ENCODE results near the gene ZNF524.

Gene ZNF524

GRCh38 chr19:55624109-55625003 is 24.3 kb downstream of the ZNF524 start, which contains the start of gene ZNF784:
Gene ZNF784, minus strand, starts transcription at chr19:55624566. Its CDS starts 5 bp downstream, at chr19:55624561.
- TF ChIP-seq SIN3A (IDR thresholded peaks at IDR 0.05; ENCODE audit: borderline replicate concordance, insufficient read depth, low read length) (no peak), REST (IDR thresholded peaks at IDR 0.05; ENCODE audit: insufficient read depth in 1 of 2, low read depth in 2 of 2, low read length in 2 of 2) (no peak), FOXP2 (optimal IDR thresholded peaks at IDR 0.05; ENCODE audit: borderline replicate concordance, extremely low read depth, extremely low read length, insufficient read depth) (no peak), POLR2AphosphoS5 (IDR thresholded peaks at IDR 0.05; ENCODE audit: low read depth, low read length) (peak; percentile 86), TAF1 (IDR thresholded peaks at IDR 0.05; ENCODE audit: borderline replicate concordance, insufficient read depth, low read length) (peak; percentile 68; the same call in 1 of the 2 replicates)

- TF ChIP-seq TAF1 (IDR thresholded peaks at IDR 0.05; ENCODE audit: borderline replicate concordance, insufficient read depth, low read length) (no peak), POLR2AphosphoS5 (IDR thresholded peaks at IDR 0.05; ENCODE audit: low read depth, low read length) (no peak), REST (IDR thresholded peaks at IDR 0.05; ENCODE audit: insufficient read depth in 1 of 2, low read depth in 2 of 2, low read length in 2 of 2) (no peak), FOXP2 (optimal IDR thresholded peaks at IDR 0.05; ENCODE audit: borderline replicate concordance, extremely low read depth, extremely low read length, insufficient read depth) (no peak), SIN3A (IDR thresholded peaks at IDR 0.05; ENCODE audit: borderline replicate concordance, insufficient read depth, low read length) (no peak)
Observed at GRCh38 chr19:55625004-55625326, 24.9 kb downstream of the ZNF524 start.

- TF ChIP-seq REST (IDR thresholded peaks at IDR 0.05; ENCODE audit: insufficient read depth in 1 of 2, low read depth in 2 of 2, low read length in 2 of 2) (no peak), FOXP2 (optimal IDR thresholded peaks at IDR 0.05; ENCODE audit: borderline replicate concordance, extremely low read depth, extremely low read length, insufficient read depth) (no peak), POLR2AphosphoS5 (IDR thresholded peaks at IDR 0.05; ENCODE audit: low read depth, low read length) (no peak), SIN3A (IDR thresholded peaks at IDR 0.05; ENCODE audit: borderline replicate concordance, insufficient read depth, low read length) (no peak), TAF1 (IDR thresholded peaks at IDR 0.05; ENCODE audit: borderline replicate concordance, insufficient read depth, low read length) (no peak)
Observed at GRCh38 chr19:55626350-55626749, 26.3 kb downstream of the ZNF524 start.

GRCh38 chr19:55632463-55632834 is 32.4 kb downstream of the ZNF524 start:
- TF ChIP-seq SIN3A (IDR thresholded peaks at IDR 0.05; ENCODE audit: borderline replicate concordance, insufficient read depth, low read length) (no peak), POLR2AphosphoS5 (IDR thresholded peaks at IDR 0.05; ENCODE audit: low read depth, low read length) (no peak), FOXP2 (optimal IDR thresholded peaks at IDR 0.05; ENCODE audit: borderline replicate concordance, extremely low read depth, extremely low read length, insufficient read depth) (no peak), REST (IDR thresholded peaks at IDR 0.05; ENCODE audit: insufficient read depth in 1 of 2, low read depth in 2 of 2, low read length in 2 of 2) (no peak), TAF1 (IDR thresholded peaks at IDR 0.05; ENCODE audit: borderline replicate concordance, insufficient read depth, low read length) (no peak)
